ENCODE measurements around the gene OPCML. TPM values are rescaled to one million over a fixed set of nuclear protein-coding genes. Genes with fewer than 3 reads are reported as not detected.

Gene OPCML
- total RNA-seq, 1 experiment from 2014 or later: not detected

DNA sequence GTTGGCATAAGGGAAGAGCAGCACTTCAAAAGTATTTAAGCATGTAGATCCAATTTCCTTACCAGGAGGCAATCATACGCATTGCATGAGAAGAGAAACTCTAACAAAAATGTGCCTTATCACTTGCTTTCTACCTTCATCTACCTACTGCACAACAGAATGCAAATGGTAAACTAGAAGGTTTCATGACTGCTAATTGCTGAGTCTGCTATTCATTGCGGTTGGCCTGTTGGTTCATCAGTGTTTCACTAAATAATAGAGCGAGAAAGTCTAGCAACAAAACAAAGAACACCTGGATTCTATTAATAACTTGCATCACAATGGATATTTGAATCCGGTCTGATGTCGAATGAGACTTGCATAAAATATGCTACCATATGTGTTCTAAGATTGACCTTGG lies 229.0 kb downstream of the OPCML start:
- Histone ChIP-seq H2AFZ (ENCODE audit: low read length) (no peak overlapping the region), H3K79me2 (ENCODE audit: low read length) (no peaks in the 10 kb centered on the region), H3K9me3 (ENCODE audit: low read length) (peaks cover 71% of the 10 kb centered on the region), H3K9me2 (replicated peaks; ENCODE audit: low read length) (no peaks in the 10 kb centered on the region), H3K4me1 (ENCODE audit: insufficient read depth, low read length) (no peaks in the 10 kb centered on the region), H4K20me1 (ENCODE audit: low read length) (no peaks in the 10 kb centered on the region), H3K4me3 (ENCODE audit: low read length) (no peak overlapping the region), H3K4me2 (ENCODE audit: low read length) (no peak overlapping the region), H3K27ac (ENCODE audit: low read length) (no peak overlapping the region), H3K9ac (ENCODE audit: low read length) (no peak overlapping the region), H3K36me3 (ENCODE audit: low read depth, low read length) (no peaks in the 10 kb centered on the region), H3K27me3 (ENCODE audit: low read length) (no peaks in the 10 kb centered on the region), H3F3A (ENCODE audit: low read length, unreplicated experiment) (no peaks in the 10 kb centered on the region)
- CTCF ChIA-PET: no interaction called here
- DNase-seq (no peak), ATAC-seq (no peak)
- no peak for TF ChIP-seq EZH2 (IDR thresholded peaks at IDR 0.05; ENCODE audit: low read length, unreplicated experiment)
- TF ChIP-seq EZH2phosphoT487 (IDR thresholded peaks at IDR 0.05; ENCODE audit: borderline replicate concordance, low read length): no peak
- TF ChIP-seq, protein P1, sequence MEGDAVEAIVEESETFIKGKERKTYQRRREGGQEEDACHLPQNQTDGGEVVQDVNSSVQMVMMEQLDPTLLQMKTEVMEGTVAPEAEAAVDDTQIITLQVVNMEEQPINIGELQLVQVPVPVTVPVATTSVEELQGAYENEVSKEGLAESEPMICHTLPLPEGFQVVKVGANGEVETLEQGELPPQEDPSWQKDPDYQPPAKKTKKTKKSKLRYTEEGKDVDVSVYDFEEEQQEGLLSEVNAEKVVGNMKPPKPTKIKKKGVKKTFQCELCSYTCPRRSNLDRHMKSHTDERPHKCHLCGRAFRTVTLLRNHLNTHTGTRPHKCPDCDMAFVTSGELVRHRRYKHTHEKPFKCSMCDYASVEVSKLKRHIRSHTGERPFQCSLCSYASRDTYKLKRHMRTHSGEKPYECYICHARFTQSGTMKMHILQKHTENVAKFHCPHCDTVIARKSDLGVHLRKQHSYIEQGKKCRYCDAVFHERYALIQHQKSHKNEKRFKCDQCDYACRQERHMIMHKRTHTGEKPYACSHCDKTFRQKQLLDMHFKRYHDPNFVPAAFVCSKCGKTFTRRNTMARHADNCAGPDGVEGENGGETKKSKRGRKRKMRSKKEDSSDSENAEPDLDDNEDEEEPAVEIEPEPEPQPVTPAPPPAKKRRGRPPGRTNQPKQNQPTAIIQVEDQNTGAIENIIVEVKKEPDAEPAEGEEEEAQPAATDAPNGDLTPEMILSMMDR (conservative IDR thresholded peaks at IDR 0.05; ENCODE audit: low read depth, low read length): no peak
- BruUV-seq (replicated peaks): no TSS peak
- POLR2A ChIA-PET (ENCODE audit: unreplicated experiment): no interaction called here
- intact Hi-C loops (cut with micrococcal nuclease): no loop called here

DNA sequence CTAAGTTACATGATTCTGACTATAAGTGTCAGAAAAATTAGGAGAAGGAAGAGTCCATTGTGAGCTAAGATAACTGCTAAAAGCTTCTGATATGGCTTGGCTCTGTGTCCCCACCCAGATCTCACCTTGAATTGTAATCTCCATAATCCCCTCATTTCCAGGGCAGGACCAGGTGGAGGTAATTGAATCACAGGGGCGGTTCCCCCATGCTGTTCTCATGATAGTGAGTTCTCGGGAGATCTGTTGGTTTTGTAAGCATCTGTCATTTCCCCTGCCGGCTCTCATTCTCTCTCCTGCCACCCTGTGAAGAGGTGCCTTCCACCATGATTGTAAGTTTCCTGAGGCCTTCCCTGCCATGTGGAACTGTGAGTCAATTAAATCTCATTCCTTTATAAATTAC lies 230.2 kb downstream of the OPCML start:
- no peak overlapping the region for H2AFZ ChIP-seq (ENCODE audit: low read length)
- H3K9me3 ChIP-seq (ENCODE audit: low read length): peaks cover 75% of the 10 kb centered on the region
- H4K20me1 ChIP-seq (ENCODE audit: low read length): no peaks in the 10 kb centered on the region
- no peaks in the 10 kb centered on the region for H3K9me2 ChIP-seq (replicated peaks; ENCODE audit: low read length)
- H3F3A ChIP-seq (ENCODE audit: low read length, unreplicated experiment): no peaks in the 10 kb centered on the region
- ChIA-PET POLR2A (ENCODE audit: unreplicated experiment) (no interaction called here), CTCF (no interaction called here)
- no peaks in the 10 kb centered on the region for H3K36me3 ChIP-seq (ENCODE audit: low read depth, low read length)
- H3K4me3 ChIP-seq (ENCODE audit: low read length): no peak overlapping the region
- ATAC-seq (no peak), DNase-seq (no peak)
- TF ChIP-seq, protein P1 (conservative IDR thresholded peaks at IDR 0.05; ENCODE audit: low read depth, low read length): no peak
- TF ChIP-seq EZH2phosphoT487 (IDR thresholded peaks at IDR 0.05; ENCODE audit: borderline replicate concordance, low read length): no peak
- no peak for TF ChIP-seq EZH2 (IDR thresholded peaks at IDR 0.05; ENCODE audit: low read length, unreplicated experiment)
- H3K27me3 ChIP-seq (ENCODE audit: low read length): no peaks in the 10 kb centered on the region
- H3K9ac ChIP-seq (ENCODE audit: low read length): no peak overlapping the region
- BruUV-seq (replicated peaks): no TSS peak
- H3K79me2 ChIP-seq (ENCODE audit: low read length): no peaks in the 10 kb centered on the region
- intact Hi-C loops (cut with micrococcal nuclease): no loop called here
- no peak overlapping the region for H3K27ac ChIP-seq (ENCODE audit: low read length)
- H3K4me2 ChIP-seq (ENCODE audit: low read length): no peak overlapping the region
- no peaks in the 10 kb centered on the region for H3K4me1 ChIP-seq (ENCODE audit: insufficient read depth, low read length)

DNA sequence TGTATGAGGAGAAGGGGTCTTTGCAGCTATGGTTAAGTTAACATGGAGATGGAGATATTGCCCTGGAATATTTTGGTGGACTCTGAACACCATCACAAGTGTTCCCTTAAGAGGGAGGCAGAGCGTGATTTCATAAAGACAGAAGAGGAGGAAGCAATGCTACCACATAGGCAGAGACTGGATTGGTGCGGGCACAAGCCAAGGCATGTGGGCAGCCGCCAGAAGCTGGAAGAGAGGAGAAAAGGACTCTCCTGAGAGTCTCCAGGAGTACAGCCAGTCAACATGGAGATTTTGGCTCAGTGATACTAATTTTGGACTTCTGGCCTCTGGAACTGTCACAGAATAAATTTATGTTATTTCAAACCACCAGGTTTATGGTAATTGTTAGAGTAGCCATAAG lies 231.6 kb downstream of the OPCML start:
- Histone ChIP-seq H3K4me2 (ENCODE audit: low read length) (no peak overlapping the region), H3F3A (ENCODE audit: low read length, unreplicated experiment) (no peaks in the 10 kb centered on the region), H4K20me1 (ENCODE audit: low read length) (no peaks in the 10 kb centered on the region), H3K4me3 (ENCODE audit: low read length) (no peak overlapping the region), H3K27ac (ENCODE audit: low read length) (no peak overlapping the region), H3K4me1 (ENCODE audit: insufficient read depth, low read length) (no peaks in the 10 kb centered on the region), H3K9ac (ENCODE audit: low read length) (no peak overlapping the region), H3K36me3 (ENCODE audit: low read depth, low read length) (no peaks in the 10 kb centered on the region), H3K79me2 (ENCODE audit: low read length) (no peaks in the 10 kb centered on the region), H3K27me3 (ENCODE audit: low read length) (no peaks in the 10 kb centered on the region), H3K9me2 (replicated peaks; ENCODE audit: low read length) (no peaks in the 10 kb centered on the region), H2AFZ (ENCODE audit: low read length) (no peak overlapping the region), H3K9me3 (ENCODE audit: low read length) (peaks cover 64% of the 10 kb centered on the region)
- no TSS peak for BruUV-seq (replicated peaks)
- TF ChIP-seq EZH2 (IDR thresholded peaks at IDR 0.05; ENCODE audit: low read length, unreplicated experiment): no peak
- TF ChIP-seq EZH2phosphoT487 (IDR thresholded peaks at IDR 0.05; ENCODE audit: borderline replicate concordance, low read length): no peak
- TF ChIP-seq, protein P1 (conservative IDR thresholded peaks at IDR 0.05; ENCODE audit: low read depth, low read length): no peak
- ChIA-PET CTCF (no interaction called here), POLR2A (ENCODE audit: unreplicated experiment) (no interaction called here)
- intact Hi-C loops (cut with micrococcal nuclease): no loop called here
- ATAC-seq (no peak), DNase-seq (no peak)

Measured in PC-3 (cell line).